GM21737 (cell line): Measurements from ENCODE around the gene ETV6.

Experiments used
- ATAC-seq: cut with Tn5 transposase; IDR thresholded peaks from one replicate; pipeline ENCODE4 v1.9.1; 2021; ENCODE audit warnings: mild to moderate bottlenecking, moderate library complexity; ENCODE audit not compliant: unreplicated experiment

ETV6 gene

GRCh38 chr12:11756022-11756421, 106.5 kb downstream of the ETV6 start:
- no peak for ATAC-seq

GRCh38 chr12:11756523-11756922, 107.0 kb downstream of the ETV6 start:
- no peak for ATAC-seq

GRCh38 chr12:11757095-11757494, 107.6 kb downstream of the ETV6 start:
- ATAC-seq = no peak

GRCh38 chr12:11757531-11757930, 108.1 kb downstream of the ETV6 start:
- no peak for ATAC-seq

GRCh38 chr12:11758087-11758486, 108.6 kb downstream of the ETV6 start:
- ATAC-seq = no peak

GRCh38 chr12:11758510-11759493, 109.3 kb downstream of the ETV6 start:
- no peak for ATAC-seq

- no peak for ATAC-seq
Measured at GRCh38 chr12:11759494-11759878, 110.0 kb downstream of the ETV6 start.

- no peak for ATAC-seq
Measured at GRCh38 chr12:11759899-11760298, 110.4 kb downstream of the ETV6 start.

- ATAC-seq = peak; percentile 43
Measured at GRCh38 chr12:11761869-11762567, 112.5 kb downstream of the ETV6 start.

GRCh38 chr12:11762723-11763326, 113.4 kb downstream of the ETV6 start:
- ATAC-seq = no peak

- ATAC-seq = no peak
Measured at GRCh38 chr12:11763760-11764520, 114.5 kb downstream of the ETV6 start.

GRCh38 chr12:11764837-11765236, 115.4 kb downstream of the ETV6 start:
- no peak for ATAC-seq

GRCh38 chr12:11765421-11765816, 115.9 kb downstream of the ETV6 start:
- ATAC-seq = no peak

- ATAC-seq = peak; percentile 62
Measured at GRCh38 chr12:11765817-11766794, 116.6 kb downstream of the ETV6 start.

GRCh38 chr12:11767029-11767724, 117.7 kb downstream of the ETV6 start:
- no peak for ATAC-seq

GRCh38 chr12:11767798-11768197, 118.3 kb downstream of the ETV6 start:
- ATAC-seq = no peak

GRCh38 chr12:11768233-11768965, 118.9 kb downstream of the ETV6 start:
- ATAC-seq = no peak

GRCh38 chr12:11769723-11770514, 120.4 kb downstream of the ETV6 start:
- no peak for ATAC-seq
